SKM-1 treated with dmso at 0.1 percent for 144 hours (cell line): ENCODE measurements around the gene CYP26B1.

Experiments
- DNase-seq: peaks from one replicate; lab custom pipeline; 2025; ENCODE audit not compliant: unreplicated experiment; lab: John Stamatoyannopoulos, UW

CYP26B1 gene

DNA sequence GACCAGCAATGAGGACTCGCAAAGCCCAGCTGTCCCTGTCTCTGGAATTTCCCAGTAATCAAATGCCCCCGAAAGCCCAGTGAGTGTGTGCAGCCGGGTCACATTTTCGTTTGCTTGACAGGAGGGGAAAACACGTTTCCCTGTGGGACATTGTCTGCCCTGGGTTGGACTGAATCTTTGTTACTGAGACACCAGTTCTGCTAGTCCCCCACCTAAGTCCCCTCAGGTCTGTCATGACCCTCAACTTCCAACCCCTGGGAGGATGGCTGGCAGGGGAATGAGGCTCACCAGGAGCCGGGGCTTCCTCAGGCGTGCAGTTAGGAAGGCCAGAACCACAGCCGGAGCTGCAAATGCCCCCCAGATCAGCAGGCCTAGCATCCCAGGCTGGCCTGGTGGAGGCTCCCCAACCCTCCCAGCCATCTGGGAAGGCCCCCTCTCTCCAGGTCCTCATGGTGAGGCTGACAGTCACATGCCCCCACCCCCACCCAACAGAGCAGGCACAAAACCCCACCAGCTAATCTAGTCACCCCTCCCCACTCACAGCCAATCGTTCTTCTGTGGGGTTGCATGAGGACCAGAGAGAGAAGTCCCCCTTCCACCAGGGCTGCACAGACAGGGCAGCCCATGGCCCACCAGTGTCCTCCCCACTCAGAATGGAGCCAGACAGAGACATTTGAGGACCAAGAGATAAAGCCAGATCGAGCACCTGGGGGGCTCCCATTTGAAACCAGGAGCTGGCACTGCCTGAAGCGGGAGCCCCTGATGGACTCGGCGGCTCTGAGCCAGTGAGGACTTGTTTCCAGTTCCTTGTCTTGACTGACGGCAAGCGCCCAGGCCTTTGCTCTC lies 33.6 kb downstream of the CYP26B1 start:
- no peak for DNase-seq

DNA sequence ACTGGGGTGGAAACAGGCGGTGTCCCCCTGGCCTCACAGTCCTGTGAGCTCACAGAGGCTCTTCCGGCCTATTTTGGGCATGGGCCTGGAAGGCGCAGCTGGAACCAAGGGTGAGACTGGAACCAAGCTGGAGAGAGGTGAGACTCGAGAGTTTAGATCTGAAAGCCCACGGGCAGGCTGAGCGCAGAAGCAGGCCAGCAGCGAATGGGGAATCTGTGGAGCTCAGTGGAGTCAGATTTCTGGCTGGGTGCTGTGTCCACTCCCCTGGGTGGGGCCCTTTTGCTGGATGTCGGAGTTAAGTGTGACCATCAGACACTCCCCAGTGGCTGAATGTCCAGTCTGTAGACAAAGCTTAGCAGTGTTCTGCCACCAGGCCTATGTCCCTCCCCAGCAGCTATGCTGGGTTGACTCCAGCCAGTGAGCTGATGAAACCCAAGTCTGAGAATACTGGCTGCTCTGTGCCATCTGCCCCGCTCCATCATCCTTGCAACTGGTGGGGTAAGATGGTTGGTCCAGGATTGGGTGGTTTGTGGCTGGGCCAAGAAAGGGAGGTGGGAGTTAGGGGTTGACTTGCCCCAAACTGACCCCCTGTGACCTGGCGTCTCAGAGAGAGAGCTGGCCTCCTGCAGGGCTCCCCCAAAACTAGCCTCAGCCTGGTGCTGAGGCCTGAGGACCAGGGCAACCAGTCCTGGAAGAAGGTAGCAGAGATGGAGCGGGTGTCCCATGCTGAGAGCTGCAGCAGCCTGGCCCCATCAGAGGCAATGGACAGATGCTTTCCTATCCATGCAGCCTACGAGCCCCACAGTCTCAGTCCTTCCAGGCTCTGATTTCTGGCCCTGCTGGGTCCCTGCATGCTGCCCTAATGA lies 34.4 kb downstream of the CYP26B1 start:
- no peak for DNase-seq

DNA sequence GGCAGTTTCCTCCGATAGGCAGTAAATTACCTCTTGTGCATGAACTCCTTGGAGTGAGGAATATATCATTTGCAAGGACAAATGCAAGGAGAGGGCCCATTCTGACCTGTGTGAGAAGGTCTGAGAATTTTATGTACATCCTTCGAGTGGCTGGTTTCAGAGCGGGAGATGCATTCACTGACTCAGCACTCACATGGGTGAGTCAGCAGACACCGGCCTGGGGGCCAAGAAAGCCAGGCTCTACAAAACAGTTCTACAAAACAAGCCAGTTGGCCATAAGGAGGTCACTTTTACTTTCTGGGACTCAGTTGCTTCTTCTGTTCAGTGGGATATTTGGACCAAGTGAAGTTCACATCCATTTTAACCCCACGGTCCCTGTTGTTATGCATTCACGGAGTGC lies 35.3 kb downstream of the CYP26B1 start:
- no peak for DNase-seq

DNA sequence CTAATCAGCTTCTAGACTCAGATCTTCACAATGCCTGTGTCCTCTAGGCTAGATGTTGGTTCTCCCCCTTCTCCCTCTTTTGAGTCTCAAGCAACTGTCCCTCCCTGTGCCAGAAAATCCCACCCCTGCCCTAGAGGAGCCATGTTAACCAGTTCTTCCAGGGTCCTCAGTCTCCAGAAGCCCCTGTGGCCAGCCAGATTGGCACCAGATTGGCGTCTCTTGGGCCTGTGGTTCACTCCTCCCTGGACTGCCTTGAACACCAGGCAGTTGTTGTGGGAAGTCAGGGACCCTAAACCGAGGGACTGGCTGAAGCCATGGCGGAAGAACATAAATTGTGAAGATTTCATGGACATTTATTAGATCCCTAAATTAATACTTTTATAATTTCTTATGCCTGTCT lies 36.6 kb downstream of the CYP26B1 start:
- DNase-seq: no peak

DNA sequence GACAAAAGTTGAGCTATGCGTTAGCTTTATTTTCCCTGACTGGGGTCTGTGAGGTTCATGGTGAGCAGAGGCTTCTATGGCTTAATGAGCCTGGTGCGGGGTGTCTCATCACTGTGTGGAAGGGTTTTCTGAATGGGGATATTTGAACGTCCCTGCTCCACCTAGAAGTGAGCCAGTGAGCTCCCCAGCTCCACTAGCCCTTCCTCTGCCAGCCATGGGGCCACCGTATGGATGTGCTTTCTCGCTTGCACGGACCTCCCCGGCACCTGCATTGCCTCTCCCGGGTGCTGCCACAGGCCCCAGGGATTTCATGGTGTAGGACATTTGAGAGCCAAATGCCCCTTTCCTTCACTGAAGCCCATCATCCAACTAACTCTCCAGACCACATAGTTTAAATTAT lies 37.8 kb downstream of the CYP26B1 start:
- DNase-seq: no peak

DNA sequence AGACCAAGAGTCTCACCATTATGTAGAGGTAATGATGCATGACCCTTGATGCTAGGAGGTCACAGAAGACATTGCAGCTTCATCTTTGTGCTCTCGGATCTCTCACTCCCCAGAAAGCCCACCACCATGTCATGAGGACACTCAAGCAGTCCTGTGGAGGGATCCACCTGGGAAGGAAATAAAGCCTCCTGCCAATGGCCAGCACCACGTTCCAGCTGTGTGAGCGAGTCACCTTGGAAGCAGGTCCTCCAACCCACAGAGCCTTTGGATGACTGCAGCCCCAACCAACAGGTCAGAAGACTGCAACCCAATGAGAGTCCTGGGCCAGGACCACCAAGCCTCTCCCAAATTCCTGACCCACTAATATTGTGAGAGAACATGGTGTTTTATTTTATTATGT lies 38.4 kb downstream of the CYP26B1 start:
- DNase-seq: no peak

DNA sequence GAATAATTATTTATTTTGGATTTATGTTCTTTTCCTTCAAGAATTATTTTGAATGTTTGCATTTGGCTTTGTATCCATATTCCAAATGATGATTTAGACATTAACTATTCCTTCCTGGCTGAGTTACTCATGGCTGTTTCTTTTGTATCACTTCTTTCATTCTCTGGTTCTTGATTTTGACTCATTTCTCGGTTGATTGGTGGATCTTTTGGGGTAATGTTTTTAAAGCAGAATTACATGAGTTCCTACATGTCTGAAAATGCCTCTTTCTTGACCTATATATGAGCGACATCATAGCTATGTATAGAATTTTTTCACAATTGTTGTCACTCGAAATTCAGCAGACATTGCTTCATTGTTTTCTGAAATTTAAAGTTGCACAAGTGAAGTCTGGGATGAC lies 39.5 kb downstream of the CYP26B1 start:
- DNase-seq: no peak

DNA sequence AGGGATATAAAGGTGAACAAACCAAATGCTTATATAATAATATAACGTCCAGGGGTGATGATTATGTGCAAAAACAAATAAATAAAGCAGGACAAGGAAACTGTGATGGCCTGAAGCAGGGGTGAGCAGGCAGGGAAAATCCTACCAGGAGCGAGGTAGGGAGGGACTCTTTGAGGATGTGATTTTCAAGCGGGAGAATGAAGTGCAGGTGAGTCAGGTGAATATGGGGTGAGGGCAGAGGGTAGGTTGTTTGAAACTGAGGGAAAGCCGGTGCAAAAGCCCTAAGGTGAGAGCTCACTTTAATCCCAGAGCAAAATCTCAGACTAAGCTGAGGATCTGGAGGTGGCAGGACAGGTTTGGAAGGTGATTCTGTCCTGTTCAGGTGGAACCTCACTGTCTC lies 40.7 kb downstream of the CYP26B1 start:
- no peak for DNase-seq

DNA sequence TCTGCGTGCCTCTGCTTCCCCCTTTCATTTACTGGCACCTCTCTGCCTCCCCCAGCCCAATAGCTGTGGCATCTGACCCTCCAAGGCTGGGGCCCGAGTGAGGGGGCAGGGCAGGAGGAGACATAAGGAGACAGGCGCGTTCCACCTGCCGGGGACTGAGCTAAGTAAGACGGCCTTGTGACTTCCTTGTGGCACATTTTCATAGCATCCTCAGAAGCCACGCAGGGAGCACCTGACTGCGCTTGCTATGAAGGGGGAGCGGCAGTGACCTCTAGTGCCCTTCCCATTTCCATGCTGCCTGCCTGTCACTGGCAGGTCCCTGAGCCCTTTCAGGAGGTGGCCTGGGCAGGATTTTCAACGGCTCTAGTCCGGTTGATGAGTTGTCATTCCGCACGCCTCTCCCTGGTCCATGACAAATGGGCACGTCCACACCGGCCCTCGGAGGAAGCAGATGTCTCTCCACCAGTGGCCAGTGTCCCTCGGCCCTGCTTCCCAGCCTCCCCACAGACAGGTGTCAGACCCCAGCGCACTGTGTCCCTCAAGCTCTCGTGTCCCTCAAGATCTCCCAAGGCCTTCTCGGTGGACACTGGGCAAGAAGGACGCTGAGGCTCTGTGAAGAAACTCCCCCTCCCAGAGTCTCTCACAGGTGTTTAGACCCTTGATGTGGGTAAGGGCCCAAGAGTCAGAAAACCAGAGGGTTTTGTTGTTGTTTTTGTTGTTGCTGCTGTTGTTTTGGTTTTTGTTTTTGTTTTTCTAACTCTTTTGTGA lies 42.7 kb downstream of the CYP26B1 start:
- no peak for DNase-seq

DNA sequence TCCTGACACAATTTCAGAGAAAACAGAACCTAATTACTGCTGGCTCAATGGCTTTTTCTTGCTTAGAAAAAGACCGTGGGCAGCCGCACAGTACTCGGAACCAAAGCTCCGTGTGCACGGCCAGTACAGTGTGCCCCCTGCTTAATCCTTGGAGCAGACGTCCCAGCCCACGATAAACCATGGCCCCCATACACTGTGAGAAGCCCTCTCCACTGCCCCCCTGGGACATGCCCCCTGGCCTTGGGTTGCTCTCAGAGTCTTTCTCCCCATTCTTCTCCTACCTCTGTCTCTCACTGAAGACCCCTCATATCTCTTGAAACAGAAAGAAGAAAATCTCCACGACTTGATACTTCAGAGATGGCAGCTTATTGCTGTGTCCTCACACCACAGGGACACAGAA lies 44.0 kb downstream of the CYP26B1 start:
- DNase-seq: no peak

DNA sequence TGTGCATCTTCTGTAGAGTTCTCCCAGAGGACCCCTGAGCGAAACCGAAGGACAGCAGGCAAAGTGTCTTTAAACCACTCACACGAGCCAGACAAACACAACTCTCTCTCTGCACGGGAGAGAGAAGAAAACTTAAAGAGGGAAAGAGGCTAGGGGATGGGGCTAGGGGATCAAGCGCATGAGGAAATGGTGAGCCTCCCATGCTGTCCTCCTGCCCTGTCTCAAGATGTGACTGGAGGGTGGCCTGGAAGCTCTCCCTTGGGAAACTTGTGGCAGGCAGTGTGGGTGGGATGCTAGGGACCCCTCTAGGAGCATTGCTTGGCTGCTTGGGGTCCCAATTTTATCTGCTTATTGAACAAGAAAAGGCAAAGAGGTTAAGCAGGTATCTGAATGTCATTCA lies 44.5 kb downstream of the CYP26B1 start:
- DNase-seq: no peak

DNA sequence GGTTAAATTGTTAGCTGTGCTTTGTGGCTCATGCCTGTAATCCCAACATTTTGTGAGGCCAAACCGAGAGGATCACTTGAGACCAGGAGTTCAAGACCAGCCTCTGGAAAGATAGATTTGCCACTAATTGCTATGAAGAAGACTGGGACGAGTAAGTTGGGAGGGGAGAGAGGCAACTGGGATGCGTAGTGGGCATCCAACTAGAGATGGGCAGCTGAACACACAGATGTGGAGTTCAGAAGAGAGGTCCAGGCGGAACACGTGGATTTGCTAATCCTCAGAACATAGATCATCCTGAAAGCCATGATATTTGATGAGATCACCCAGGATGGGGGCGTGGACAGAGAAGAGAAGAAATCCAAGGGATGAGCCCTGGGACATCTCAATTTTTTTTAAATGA lies 48.7 kb downstream of the CYP26B1 start:
- DNase-seq: no peak

DNA sequence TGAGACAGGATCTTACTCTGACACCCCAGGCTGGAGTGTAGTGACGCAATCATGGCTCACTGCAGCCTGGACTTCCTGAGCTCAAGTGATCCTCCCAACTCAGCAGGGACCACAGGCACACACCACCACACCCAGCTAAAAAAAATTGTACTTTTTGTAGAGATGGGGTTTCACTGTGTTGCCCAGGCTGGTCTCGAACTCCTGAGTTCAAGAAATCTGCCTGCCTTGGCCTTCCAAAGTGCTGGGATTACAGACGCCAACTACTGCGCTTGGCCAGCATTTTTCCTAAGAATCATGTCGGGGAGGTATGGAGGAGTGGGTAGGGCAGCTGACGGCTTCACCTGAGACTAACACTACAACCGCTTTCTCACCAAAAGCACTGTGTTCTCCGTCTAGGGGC lies 50.4 kb downstream of the CYP26B1 start:
- no peak for DNase-seq

DNA sequence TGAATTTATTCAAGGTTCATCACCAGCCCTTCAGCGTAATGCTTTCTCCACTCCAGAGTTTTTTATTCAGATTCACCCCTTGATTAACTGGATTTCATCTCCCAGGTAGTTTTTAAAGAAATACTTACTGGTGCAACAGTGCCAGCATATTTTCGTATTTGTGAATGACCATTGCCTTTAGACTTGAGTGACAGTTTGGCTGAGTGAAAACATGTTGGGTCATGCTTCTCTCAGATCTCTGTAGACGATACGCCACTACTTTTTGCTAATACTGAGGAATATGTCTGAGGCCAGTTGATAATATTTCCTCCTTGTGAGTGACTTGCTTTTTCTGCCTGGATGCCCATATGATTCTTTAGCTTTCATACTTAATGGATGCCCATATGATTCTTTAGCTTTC lies 51.5 kb downstream of the CYP26B1 start:
- no peak for DNase-seq

DNA sequence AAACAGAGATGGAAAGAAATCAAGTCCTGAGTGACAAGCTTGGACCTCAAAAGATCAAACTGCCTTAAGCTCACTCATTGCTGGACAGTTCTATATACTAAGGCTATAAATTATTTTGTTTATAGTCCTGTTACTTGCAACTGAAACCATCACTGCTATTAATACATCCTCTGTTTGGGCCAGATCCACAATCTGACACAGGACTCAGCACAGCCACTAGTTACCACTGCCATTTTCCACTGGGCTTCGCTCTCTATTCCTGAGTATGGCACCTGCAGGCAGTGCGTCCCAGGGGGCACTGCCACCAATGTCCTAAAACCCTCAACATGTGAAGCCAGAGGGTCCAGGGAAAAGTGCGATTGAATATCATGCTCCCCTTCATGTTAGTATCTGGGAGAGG lies 52.3 kb downstream of the CYP26B1 start:
- no peak for DNase-seq

DNA sequence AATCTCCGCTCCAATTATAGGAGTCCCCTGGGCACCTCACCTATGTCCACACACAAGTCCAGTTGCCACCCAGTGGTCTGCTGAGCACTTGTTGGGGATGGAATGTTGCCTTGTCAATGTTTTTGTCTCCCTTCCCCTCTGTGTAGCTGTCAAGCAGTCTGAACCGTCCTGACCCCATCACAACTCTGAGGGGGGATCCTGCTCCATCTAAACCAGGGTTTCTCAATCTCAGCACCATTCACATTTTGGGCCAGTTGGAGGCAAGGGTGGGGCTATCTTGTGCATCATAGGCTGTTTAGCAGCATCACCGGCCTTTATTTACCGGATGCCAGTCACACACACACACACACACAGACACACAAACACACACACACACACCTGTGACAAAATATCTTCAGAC lies 53.0 kb downstream of the CYP26B1 start:
- no peak for DNase-seq

DNA sequence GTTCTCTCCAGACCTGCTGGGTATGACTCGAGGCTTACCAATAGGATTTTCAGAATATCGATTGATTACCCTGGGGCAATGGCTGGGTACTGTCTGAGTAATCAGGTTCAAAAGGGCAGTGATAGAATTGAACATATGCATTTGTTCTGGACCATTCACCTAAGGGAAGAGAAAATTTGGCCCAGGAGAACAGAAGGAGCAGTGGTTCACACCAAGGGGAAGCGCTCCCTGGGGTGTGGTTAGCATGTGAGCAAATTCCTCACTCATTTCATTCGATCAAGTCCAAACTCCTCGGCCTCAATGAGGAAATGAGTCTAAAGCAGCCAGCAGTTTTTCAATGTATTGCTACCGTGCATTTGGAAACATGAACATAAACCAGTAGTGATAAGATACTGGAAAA lies 55.6 kb downstream of the CYP26B1 start:
- DNase-seq: no peak

DNA sequence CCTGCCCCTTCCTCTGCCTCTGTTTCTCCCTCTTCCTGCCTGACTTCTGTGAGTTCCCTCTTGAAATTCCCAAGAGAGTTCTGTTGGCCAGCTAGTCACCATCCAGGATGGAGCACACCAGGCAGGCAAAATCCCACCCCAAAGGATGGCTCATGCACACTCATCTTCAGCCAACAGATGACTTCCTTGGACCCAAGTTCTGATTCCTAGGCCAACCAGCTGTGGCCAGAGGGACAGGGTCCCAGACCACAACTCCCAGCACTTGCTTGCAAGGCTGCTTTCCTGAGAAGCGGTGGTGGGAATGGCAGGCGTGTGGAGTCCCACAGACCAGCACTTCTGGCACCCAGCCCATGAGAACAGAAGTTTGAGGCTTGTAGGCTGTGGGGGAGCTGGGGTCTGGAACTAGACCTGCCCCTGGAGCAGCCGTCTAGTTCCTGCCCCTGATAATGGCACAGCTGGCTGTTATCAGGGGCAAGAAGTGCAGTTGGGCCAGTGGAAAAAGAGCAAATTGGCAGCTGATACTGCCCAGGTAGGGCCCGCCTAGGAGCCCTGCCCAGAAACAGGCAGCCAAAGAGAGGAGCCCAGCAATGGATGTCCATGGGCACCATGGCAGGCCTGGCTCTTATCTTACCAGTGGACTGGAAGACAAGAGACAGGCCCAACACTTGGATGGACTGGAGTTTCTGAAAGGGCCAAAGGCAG lies 56.7 kb downstream of the CYP26B1 start:
- DNase-seq: no peak

DNA sequence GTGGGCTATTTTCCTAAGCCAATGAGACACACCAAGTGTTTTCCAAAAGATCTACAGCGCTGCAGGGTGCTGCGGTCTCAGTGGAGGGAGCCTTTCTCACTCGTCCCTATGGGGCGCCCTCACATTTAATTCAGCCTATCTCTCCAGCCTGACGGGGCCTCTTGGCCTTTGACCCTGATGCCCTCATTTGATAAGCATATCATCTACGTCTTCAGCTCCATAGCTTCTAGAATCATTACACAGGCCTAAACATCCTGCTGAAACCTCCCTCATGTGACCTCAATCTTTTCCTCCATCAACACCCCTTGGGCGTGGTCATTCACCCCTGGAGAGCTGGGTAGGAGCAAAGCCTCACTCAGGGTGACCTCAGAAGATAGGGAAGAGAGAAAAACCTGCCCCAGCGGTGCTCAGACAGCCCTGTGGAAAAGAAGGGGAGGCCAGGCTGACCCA lies 57.4 kb downstream of the CYP26B1 start:
- no peak for DNase-seq

DNA sequence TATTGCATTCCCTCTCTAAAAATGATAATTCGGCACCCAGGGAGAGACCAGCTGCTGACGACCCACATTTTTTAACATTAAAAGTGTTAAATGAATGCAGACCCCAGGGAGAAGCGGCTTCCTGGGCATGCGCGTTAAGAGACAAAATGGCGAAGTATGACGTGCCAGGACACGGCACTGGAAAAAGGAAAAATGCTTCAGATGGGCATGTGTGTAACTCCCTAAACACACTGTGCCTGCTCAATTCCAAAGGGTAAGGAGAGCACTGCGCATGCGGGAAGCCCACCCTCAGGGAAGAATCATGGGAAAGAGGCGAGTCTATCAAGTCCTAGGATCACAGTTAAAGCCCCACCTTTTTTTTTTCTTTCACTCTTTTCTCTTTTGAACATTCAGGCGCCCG lies 58.1 kb downstream of the CYP26B1 start:
- DNase-seq: no peak

DNA sequence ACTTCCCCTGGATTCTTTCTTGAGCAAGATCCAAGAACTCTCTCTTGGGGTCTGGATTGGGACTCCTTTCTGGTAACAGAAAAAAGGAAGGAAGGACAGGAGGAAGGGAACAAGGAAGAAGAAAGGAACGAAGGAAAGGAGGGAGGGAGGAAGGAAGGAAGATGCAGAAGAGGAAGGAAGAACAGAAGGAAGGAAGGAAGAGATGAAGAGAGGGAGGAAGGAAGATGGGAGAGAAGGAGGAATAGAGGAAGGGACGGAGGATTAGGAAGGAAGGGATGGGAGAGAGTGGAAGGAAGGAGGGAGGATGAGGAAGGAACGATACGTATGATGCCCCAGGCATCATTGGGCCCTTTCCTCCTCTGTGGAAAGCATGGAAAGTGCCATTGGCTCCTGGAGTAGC lies 58.6 kb downstream of the CYP26B1 start:
- DNase-seq: no peak
